Spinal cord (tissue), 10 donors: Measurements from ENCODE around the gene EXOC6B. TPM values are rescaled to one million over a fixed set of nuclear protein-coding genes. Genes with fewer than 3 reads are reported as not detected.
A peak's percentile ranks its signal among the peaks of the same experiment; 100 is the strongest.

Source experiments
- DNase-seq, 6 donors: peaks; one replicate each; pipeline versions ENCODE4 v3.0.0 to v3.0.0-alpha.2; 2013 to 2015; ENCODE audit warnings: low spot score in 6 of 6, low read depth in 4 of 6
- H3K27ac ChIP-seq: one replicate; pipeline ENCODE4 v1.5.1; 2013; ENCODE audit warnings: low read depth, low read length, control low read depth
- H3K27me3 ChIP-seq: one replicate; pipeline ENCODE4 v1.6.1; 2013; ENCODE audit warnings: low read length; ENCODE audit not compliant: control insufficient read depth, insufficient read depth
- H3K36me3 ChIP-seq: one replicate; pipeline ENCODE4 v1.6.1; 2013; ENCODE audit warnings: low read length; ENCODE audit not compliant: control insufficient read depth, insufficient read depth
- H3K4me1 ChIP-seq: one replicate; pipeline ENCODE4 v1.6.1; 2013; ENCODE audit warnings: low read length; ENCODE audit not compliant: control insufficient read depth, insufficient read depth
- H3K4me3 ChIP-seq: one replicate; pipeline ENCODE4 v1.5.1; 2013; ENCODE audit warnings: low read depth, low read length, control low read depth
- H3K9me3 ChIP-seq: one replicate; pipeline ENCODE4 v1.6.1; 2013; ENCODE audit warnings: low read length; ENCODE audit not compliant: control insufficient read depth, insufficient read depth
- WGBS: methylation state at CpG from one replicate; pipeline ENCODE4 v1.1.5; 2013; ENCODE audit warnings: missing lambda C conversion rate; ENCODE audit not compliant: insufficient coverage; 5-methylcytosine and 5-hydroxymethylcytosine counted together
- polyA plus RNA-seq, 2 donors: library from polyadenylated mRNA; unstranded; fragments of 120-200 nt; gene quantifications; one replicate each; pipeline ENCODE4 v1.2.1, GENCODE V29; 2013; ENCODE audit not compliant: insufficient read length in 2 of 2
- total RNA-seq, 2 donors: library from RNA; depleted of rRNA in 1 of 2; stranded (reverse); fragments of 120-200 nt in 1 of 2; fragments of >200 nt in 1 of 2; gene quantifications; one replicate each; pipeline versions ENCODE4 v1.2.3 to v1.2.4, GENCODE V29; 2013 to 2014
- donor health status: healthy.

EXOC6B gene
- total and polyA plus RNA-seq, 4 donors = 29.4 to 76.8 (median 38.0) TPM

- DNase-seq = no peak
- Histone ChIP-seq H3K27ac (no peak overlapping the region), H3K9me3 (no peaks in the 10 kb centered on the region), H3K4me3 (no peak overlapping the region), H3K36me3 (no peaks in the 10 kb centered on the region), H3K4me1 (no peaks in the 10 kb centered on the region), H3K27me3 (no peaks in the 10 kb centered on the region)
- 59% methylated on average over 2 of the region's 3 CpGs for WGBS
These were observed 74.7 kb downstream of the EXOC6B start for GRCh38 chr2:72750977-72751639.

DNA sequence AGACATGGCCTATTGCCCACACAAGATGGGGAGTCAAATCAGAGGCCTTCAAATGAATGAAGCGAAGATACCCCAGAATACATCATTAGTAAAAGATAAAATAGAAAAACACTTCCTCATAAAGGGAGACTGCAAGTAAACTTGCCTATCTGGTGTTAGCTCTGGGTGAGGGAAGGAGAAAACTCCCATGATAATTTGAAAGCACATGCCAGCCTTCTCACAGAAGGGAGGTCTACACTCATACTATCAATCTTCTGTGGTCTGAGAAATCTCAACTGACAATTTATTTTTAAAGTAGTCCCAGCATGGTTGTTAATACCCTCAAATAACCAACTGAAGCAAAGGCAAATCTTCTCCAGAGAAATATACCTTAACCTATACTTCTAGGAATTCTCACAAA, 75.4 kb downstream of the EXOC6B start:
- no peaks in the 10 kb centered on the region for H3K9me3 ChIP-seq
- no peaks in the 10 kb centered on the region for H3K36me3 ChIP-seq
- H3K4me3 ChIP-seq = no peak overlapping the region
- no peaks in the 10 kb centered on the region for H3K4me1 ChIP-seq
- no peak overlapping the region for H3K27ac ChIP-seq
- H3K27me3 ChIP-seq = no peaks in the 10 kb centered on the region
- WGBS = no CpG with 5 or more reads among the region's 1 CpG
- DNase-seq = no peak

- Histone ChIP-seq H3K4me1 (no peaks in the 10 kb centered on the region), H3K27me3 (no peaks in the 10 kb centered on the region), H3K9me3 (no peaks in the 10 kb centered on the region), H3K4me3 (no peak overlapping the region), H3K36me3 (no peaks in the 10 kb centered on the region), H3K27ac (no peak overlapping the region)
- no peak for DNase-seq
- WGBS = no CpG with 5 or more reads among the region's 1 CpG
These were observed 78.5 kb downstream of the EXOC6B start for GRCh38 chr2:72747344-72747743.

DNA sequence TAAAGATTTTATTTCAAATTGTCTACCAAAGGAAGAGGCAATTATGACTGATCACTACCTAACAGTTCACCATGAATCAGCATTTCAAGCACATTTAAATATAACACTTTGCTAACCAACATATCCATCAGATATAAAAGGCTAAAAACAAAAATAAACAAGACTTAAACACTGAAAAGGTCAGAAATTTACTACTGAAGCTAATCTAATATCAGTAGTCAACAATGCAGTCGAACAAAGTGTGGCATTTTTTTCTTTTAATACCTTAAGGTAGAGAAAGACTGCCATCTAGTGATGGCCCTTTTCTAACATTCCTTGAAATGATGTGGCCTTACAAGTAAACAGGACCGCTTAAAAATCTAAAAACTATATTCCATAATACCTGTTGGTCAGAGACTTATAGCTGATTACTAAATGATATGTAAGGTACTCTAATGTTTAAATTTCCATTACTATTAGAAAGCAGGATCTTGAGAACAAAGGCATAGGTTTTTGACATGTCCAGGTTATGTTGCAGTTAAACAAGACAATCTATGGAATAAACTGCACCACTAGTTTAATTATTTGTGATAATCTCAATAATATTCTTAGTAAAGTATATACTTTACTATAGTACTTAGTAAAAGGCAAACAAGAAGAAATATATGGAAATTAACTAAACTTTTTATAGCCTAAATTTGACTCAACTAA, 80.0 kb downstream of the EXOC6B start:
- Histone ChIP-seq H3K27me3 (no peaks in the 10 kb centered on the region), H3K27ac (no peak overlapping the region), H3K4me1 (no peaks in the 10 kb centered on the region), H3K9me3 (no peaks in the 10 kb centered on the region), H3K36me3 (no peaks in the 10 kb centered on the region), H3K4me3 (no peak overlapping the region)
- WGBS = no CpG with 5 or more reads among the region's 2 CpGs
- peak; percentile 45 to 92 (median 48) for DNase-seq

DNA sequence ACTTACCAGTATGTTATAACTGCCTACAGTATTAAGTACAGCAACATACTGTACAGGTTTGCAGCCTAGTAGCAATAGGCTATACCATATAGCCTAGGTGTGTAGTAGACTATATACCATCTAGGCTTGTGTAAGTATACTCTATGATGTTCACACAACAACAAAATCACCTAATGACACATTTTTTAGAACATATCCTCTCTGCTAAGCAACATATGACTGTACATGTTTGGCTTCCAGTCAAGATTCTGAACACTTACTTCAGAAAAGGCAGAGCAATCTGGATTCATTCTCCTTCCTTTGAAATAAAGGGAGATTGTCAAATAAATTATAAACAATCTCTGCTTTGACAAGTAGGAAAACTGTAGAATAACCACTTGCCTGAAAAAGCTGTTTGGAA, 81.8 kb downstream of the EXOC6B start:
- H3K27ac ChIP-seq = no peak overlapping the region
- peak in 1 of 6 donors; percentile 4 for DNase-seq
- no peaks in the 10 kb centered on the region for H3K36me3 ChIP-seq

GRCh38 chr2:72743481-72743880, 82.4 kb downstream of the EXOC6B start:
- Histone ChIP-seq H3K27ac (no peak overlapping the region), H3K4me1 (no peaks in the 10 kb centered on the region), H3K27me3 (no peaks in the 10 kb centered on the region), H3K36me3 (no peaks in the 10 kb centered on the region), H3K9me3 (no peaks in the 10 kb centered on the region), H3K4me3 (no peak overlapping the region)
- no CpG with 5 or more reads among the region's 2 CpGs for WGBS
- DNase-seq = no peak

More for the DNA sequence above, 81.8 kb downstream of the EXOC6B start:
- no peak overlapping the region for H3K4me3 ChIP-seq
- H3K27me3 ChIP-seq = no peaks in the 10 kb centered on the region
- no peaks in the 10 kb centered on the region for H3K4me1 ChIP-seq
- H3K9me3 ChIP-seq = no peaks in the 10 kb centered on the region

GRCh38 chr2:72738096-72738495, 87.7 kb downstream of the EXOC6B start:
- H3K4me1 ChIP-seq = no peaks in the 10 kb centered on the region
- no peak overlapping the region for H3K27ac ChIP-seq
- DNase-seq = no peak
- no peaks in the 10 kb centered on the region for H3K9me3 ChIP-seq
- no peaks in the 10 kb centered on the region for H3K36me3 ChIP-seq
- no peak overlapping the region for H3K4me3 ChIP-seq
- no peaks in the 10 kb centered on the region for H3K27me3 ChIP-seq

DNA sequence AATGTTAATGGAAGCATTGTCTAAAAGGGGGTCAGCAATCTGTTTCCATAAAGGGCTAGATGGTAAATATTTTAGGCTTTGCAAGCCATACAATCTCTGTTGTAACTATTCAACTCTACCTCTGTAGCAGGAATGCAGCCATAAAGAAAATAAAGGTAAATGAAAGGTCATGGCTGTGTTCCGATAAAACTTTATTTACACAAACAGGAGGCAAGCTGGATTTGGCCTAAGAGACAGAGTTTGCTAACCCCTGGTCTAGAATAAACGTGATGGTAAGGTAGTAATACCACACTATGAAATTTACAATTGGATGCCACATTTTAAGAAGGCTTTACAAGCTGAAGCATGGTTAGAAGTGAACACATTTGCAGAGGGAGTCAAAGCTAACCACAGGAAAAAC, 91.4 kb downstream of the EXOC6B start:
- H3K4me3 ChIP-seq = no peak overlapping the region
- no CpG with 5 or more reads among the region's 2 CpGs for WGBS
- H3K27ac ChIP-seq = no peak overlapping the region
- no peaks in the 10 kb centered on the region for H3K4me1 ChIP-seq
- no peak for DNase-seq
- no peaks in the 10 kb centered on the region for H3K9me3 ChIP-seq
- no peaks in the 10 kb centered on the region for H3K27me3 ChIP-seq
- no peaks in the 10 kb centered on the region for H3K36me3 ChIP-seq

DNA sequence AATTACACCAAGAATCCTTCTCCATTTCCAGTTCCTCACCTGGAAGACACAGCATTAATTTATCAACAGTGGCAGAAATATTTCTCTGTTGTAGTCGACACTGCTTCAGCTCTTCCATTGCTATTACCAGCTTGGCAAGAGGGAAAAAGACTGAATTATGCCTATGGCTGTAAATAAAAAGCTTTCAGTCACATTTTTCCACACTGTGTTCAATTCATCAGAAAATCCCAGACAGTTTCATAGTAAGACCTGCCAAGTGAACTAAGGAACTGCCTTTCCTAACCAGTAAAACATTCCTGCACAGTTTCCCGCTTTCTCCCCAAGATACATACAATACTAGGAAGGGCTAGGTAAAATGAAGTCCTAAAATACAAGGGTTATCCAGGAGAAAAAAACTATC, 94.7 kb downstream of the EXOC6B start:
- H3K27ac ChIP-seq = no peak overlapping the region
- peak in 2 of 6 donors; percentile 19 to 42 for DNase-seq
- H3K36me3 ChIP-seq = no peaks in the 10 kb centered on the region
- no peak overlapping the region for H3K4me3 ChIP-seq
- no peaks in the 10 kb centered on the region for H3K9me3 ChIP-seq
- no peaks in the 10 kb centered on the region for H3K4me1 ChIP-seq
- no peaks in the 10 kb centered on the region for H3K27me3 ChIP-seq
- no CpG with 5 or more reads among the region's 2 CpGs for WGBS

- Histone ChIP-seq H3K4me3 (no peak overlapping the region), H3K9me3 (no peaks in the 10 kb centered on the region), H3K27me3 (no peaks in the 10 kb centered on the region), H3K36me3 (no peaks in the 10 kb centered on the region), H3K27ac (no peak overlapping the region), H3K4me1 (no peaks in the 10 kb centered on the region)
- no peak for DNase-seq
- no CpG with 5 or more reads among the region's 4 CpGs for WGBS
These were observed 98.5 kb downstream of the EXOC6B start for GRCh38 chr2:72727356-72727755.
